ENCODE results near the gene ATG2A.
A peak's percentile ranks its signal among the peaks of the same experiment; 100 is the strongest.

ATG2A gene

GRCh38 chr11:64926689-64927088, 9.7 kb upstream of the ATG2A start:
- DNase-seq (ENCODE audit: low spot score) = no peak
- in situ Hi-C loops (cut with MboI; ENCODE audit: low pct_unique_long_range_greater_than_20kb, low sequenced_read_pairs, unreplicated experiment) = no loop called here
- no peak for TF ChIP-seq CTCF (IDR thresholded peaks at IDR 0.05; ENCODE audit: extremely low read depth, insufficient read depth, missing control alignments)

DNA sequence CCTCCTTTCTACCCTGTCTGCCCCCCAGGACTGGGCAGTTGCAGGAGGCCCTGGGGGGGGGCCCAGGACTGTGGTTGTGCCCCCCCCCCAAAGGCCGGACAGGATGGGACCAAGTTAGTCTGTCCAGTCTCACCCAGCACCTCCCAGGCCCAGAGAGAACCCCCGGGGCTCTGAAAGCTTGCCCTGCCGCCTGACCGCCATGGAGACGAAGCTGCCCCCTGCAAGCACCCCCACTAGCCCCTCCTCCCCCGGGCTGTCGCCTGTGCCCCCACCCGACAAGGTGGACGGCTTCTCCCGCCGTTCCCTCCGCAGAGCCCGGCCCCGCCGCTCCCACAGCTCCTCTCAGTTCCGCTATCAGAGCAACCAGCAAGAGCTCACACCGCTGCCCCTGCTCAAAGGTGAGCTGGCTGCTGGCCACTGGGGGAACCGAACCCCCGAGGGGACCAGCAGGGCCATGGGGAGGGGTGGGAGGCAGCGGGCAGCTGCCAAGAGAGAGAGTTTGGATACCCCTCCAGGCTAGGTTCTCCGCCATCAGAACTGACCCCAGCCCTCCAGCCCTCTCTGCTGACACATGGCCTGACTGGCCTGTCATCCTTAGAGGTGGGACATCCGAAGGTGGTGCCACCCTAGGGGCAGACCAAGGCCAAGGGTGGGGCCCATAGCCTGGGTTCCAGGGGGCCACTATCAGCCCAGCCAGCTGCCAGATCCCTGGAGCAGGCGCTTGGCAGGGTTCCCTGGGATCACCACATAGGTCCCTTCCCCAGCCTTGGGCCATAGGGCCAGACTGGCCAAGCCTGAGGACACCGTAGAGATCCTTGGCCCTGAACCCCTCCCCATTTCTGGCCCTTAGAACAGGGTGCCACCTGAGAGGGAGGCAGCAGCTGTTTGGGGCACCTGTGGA, 8.8 kb upstream of the ATG2A start:
- DNase-seq (ENCODE audit: low spot score) = no peak
- in situ Hi-C loops (cut with MboI; ENCODE audit: low pct_unique_long_range_greater_than_20kb, low sequenced_read_pairs, unreplicated experiment) = no loop called here
- TF ChIP-seq CTCF (IDR thresholded peaks at IDR 0.05; ENCODE audit: extremely low read depth, insufficient read depth, missing control alignments) = no peak

GRCh38 chr11:64924910-64925284, 7.9 kb upstream of the ATG2A start:
- in situ Hi-C loops (cut with MboI; ENCODE audit: low pct_unique_long_range_greater_than_20kb, low sequenced_read_pairs, unreplicated experiment) = no loop called here
- DNase-seq (ENCODE audit: low spot score) = peak; percentile 65
- TF ChIP-seq CTCF (IDR thresholded peaks at IDR 0.05; ENCODE audit: extremely low read depth, insufficient read depth, missing control alignments) = no peak

- in situ Hi-C loops (cut with MboI; ENCODE audit: low pct_unique_long_range_greater_than_20kb, low sequenced_read_pairs, unreplicated experiment) = no loop called here
- TF ChIP-seq CTCF (IDR thresholded peaks at IDR 0.05; ENCODE audit: extremely low read depth, insufficient read depth, missing control alignments) = no peak
- DNase-seq (ENCODE audit: low spot score) = peak; percentile 97
Observed at GRCh38 chr11:64923944-64924909, 7.2 kb upstream of the ATG2A start, which contains the start of gene PPP2R5B. TSS of gene PPP2R5B (plus strand) at chr11:64924689. CDS start at chr11:64925735, 1,046 bp downstream.

GRCh38 chr11:64923151-64923661, 6.2 kb upstream of the ATG2A start:
- in situ Hi-C loops (cut with MboI; ENCODE audit: low pct_unique_long_range_greater_than_20kb, low sequenced_read_pairs, unreplicated experiment) = no loop called here
- no peak for TF ChIP-seq CTCF (IDR thresholded peaks at IDR 0.05; ENCODE audit: extremely low read depth, insufficient read depth, missing control alignments)
- no peak for DNase-seq (ENCODE audit: low spot score)

- no peak for TF ChIP-seq CTCF (IDR thresholded peaks at IDR 0.05; ENCODE audit: extremely low read depth, insufficient read depth, missing control alignments)
- in situ Hi-C loops (cut with MboI; ENCODE audit: low pct_unique_long_range_greater_than_20kb, low sequenced_read_pairs, unreplicated experiment) = no loop called here
- no peak for DNase-seq (ENCODE audit: low spot score)
Observed at GRCh38 chr11:64921384-64921783, 4.4 kb upstream of the ATG2A start.
